Body of pancreas (tissue), 4 donors: ENCODE results near the gene PTPRM. TPM values are rescaled to one million over a fixed set of nuclear protein-coding genes. Genes with fewer than 3 reads are reported as not detected.

Experiments
- ATAC-seq: fragments of 150-250 bp; one replicate; pipeline ENCODE4 v1.9.1; 2016
- DNase-seq, 4 donors: peaks; one replicate each; pipeline ENCODE4 v3.0.0-alpha.2; 2019
- H3K27ac ChIP-seq, 4 donors: fragments of 200-600 bp; sonication (generic); 1 replicate in 3 of 4; 2 replicates in 1 of 4; pipeline versions ENCODE4 v1.5.1 to v1.6.1; 2016 to 2019; ENCODE audit warnings: mild to moderate bottlenecking in 1 of 4, mixed read lengths in 1 of 4, moderate library complexity in 1 of 4
- H3K27me3 ChIP-seq, 2 donors: fragments of 200-600 bp; sonication (generic); one replicate each; pipeline ENCODE4 v1.6.0; 2016; ENCODE audit warnings: mild to moderate bottlenecking in 1 of 2
- H3K36me3 ChIP-seq, 2 donors: fragments of 200-600 bp; sonication (generic); replicated peaks in 1 of 2; 2 replicates each; pipeline ENCODE4 v1.5.1; 2016; ENCODE audit warnings: low read depth in 2 of 2; ENCODE audit not compliant: insufficient read depth in 1 of 2
- H3K4me1 ChIP-seq: fragments of 200-600 bp; sonication (generic); one replicate; pipeline ENCODE4 v1.6.0; 2016
- H3K4me3 ChIP-seq, 2 donors: fragments of 200-600 bp; sonication (generic); 1 replicate in 1 of 2; 2 replicates in 1 of 2; pipeline ENCODE4 v1.5.1; 2016 to 2019
- H3K9me3 ChIP-seq, 3 donors: fragments of 200-600 bp; sonication (generic); 1 replicate in 2 of 3; 2 replicates in 1 of 3; pipeline ENCODE4 v1.5.1; 2016
- CTCF ChIP-seq, 7 experiments: fragments of 450-650 bp in 4 of 7; fragments of 200-600 bp in 3 of 7; sonication (generic) in 3 of 7; IDR thresholded peaks; one replicate each; pipeline ENCODE4 v1.5.1; 2016 to 2019; ENCODE audit warnings: antibody characterized with exemption in 7 of 7
- POLR2A ChIP-seq, 3 donors: fragments of 450-650 bp; IDR thresholded peaks; one replicate each; pipeline ENCODE4 v1.6.1; 2016; ENCODE audit warnings: antibody characterized with exemption in 3 of 3, mild to moderate bottlenecking in 2 of 3
- WGBS, 2 donors: methylation state at CpG; one replicate each; pipeline ENCODE4 v1.1.5; 2017; 5-methylcytosine and 5-hydroxymethylcytosine counted together
- intact Hi-C: fragments of 100-400 bp; cut with DNase I; formaldehyde crosslinking; loops from one replicate; pipeline ENCODE4 v1.15.1; 2023
- total RNA-seq, 2 donors: library from RNA; depleted of rRNA; stranded (reverse); fragments of >200 nt; gene quantifications; one replicate each; pipeline ENCODE4 v1.1.0, GENCODE V29; 2016

PTPRM gene
- total RNA-seq, 2 donors from 2014 or later: 38.2 to 48.0 TPM

GRCh38 chr18:8354304-8354703 lies 787.2 kb downstream of the PTPRM start:
- H3K9me3 ChIP-seq: no peaks in the 10 kb centered on the region
- no peaks in the 10 kb centered on the region for H3K27me3 ChIP-seq
- ATAC-seq (no peak), DNase-seq (no peak)
- TF ChIP-seq CTCF (IDR thresholded peaks at IDR 0.05): no peak
- TF ChIP-seq POLR2A (IDR thresholded peaks at IDR 0.05): no peak
- 86 to 90% methylated on average over 5 of the region's 5 CpGs for WGBS, 2 donors
- intact Hi-C loops: no loop called here
- no peak overlapping the region for H3K27ac ChIP-seq
- H3K4me3 ChIP-seq: no peak overlapping the region
- H3K36me3 ChIP-seq: no peaks in the 10 kb centered on the region
- H3K4me1 ChIP-seq: no peaks in the 10 kb centered on the region

GRCh38 chr18:8356001-8356400 lies 788.9 kb downstream of the PTPRM start:
- Histone ChIP-seq H3K27ac (no peak overlapping the region), H3K4me3 (no peak overlapping the region), H3K27me3 (no peaks in the 10 kb centered on the region), H3K36me3 (no peaks in the 10 kb centered on the region), H3K4me1 (no peaks in the 10 kb centered on the region), H3K9me3 (no peaks in the 10 kb centered on the region)
- 78 to 82% methylated on average over 3 of the region's 3 CpGs for WGBS, 2 donors
- TF ChIP-seq POLR2A (IDR thresholded peaks at IDR 0.05) (no peak), CTCF (IDR thresholded peaks at IDR 0.05) (no peak)
- DNase-seq (no peak), ATAC-seq (no peak)
- intact Hi-C loops: no loop called here

GRCh38 chr18:8357320-8357719 lies 790.2 kb downstream of the PTPRM start:
- H3K27me3 ChIP-seq: no peaks in the 10 kb centered on the region
- DNase-seq (no peak), ATAC-seq (no peak)
- no peaks in the 10 kb centered on the region for H3K4me1 ChIP-seq
- WGBS, 2 donors: 88 to 91% methylated on average over 10 of the region's 10 CpGs
- no peak for TF ChIP-seq CTCF (IDR thresholded peaks at IDR 0.05)
- no peak for TF ChIP-seq POLR2A (IDR thresholded peaks at IDR 0.05)
- no peaks in the 10 kb centered on the region for H3K36me3 ChIP-seq
- no peaks in the 10 kb centered on the region for H3K9me3 ChIP-seq
- no peak overlapping the region for H3K4me3 ChIP-seq
- intact Hi-C loops: no loop called here
- no peak overlapping the region for H3K27ac ChIP-seq

- Histone ChIP-seq H3K4me1 (no peaks in the 10 kb centered on the region), H3K27me3 (no peaks in the 10 kb centered on the region), H3K27ac (no peak overlapping the region), H3K36me3 (no peaks in the 10 kb centered on the region), H3K4me3 (no peak overlapping the region), H3K9me3 (no peaks in the 10 kb centered on the region)
- TF ChIP-seq POLR2A (IDR thresholded peaks at IDR 0.05) (no peak), CTCF (IDR thresholded peaks at IDR 0.05) (no peak)
- ATAC-seq: no peak
- no peak for DNase-seq
- intact Hi-C loops: no loop called here
- WGBS, 2 donors: 84 to 85% methylated on average over 6 of the region's 6 CpGs
Observed at GRCh38 chr18:8358033-8358765, 791.1 kb downstream of the PTPRM start.

- 91 to 92% methylated on average over 6 of the region's 6 CpGs for WGBS, 2 donors
- H3K27ac ChIP-seq: no peak overlapping the region
- H3K36me3 ChIP-seq: no peaks in the 10 kb centered on the region
- no peaks in the 10 kb centered on the region for H3K4me1 ChIP-seq
- DNase-seq (no peak), ATAC-seq (no peak)
- intact Hi-C loops: no loop called here
- no peak overlapping the region for H3K4me3 ChIP-seq
- H3K9me3 ChIP-seq: no peaks in the 10 kb centered on the region
- TF ChIP-seq POLR2A (IDR thresholded peaks at IDR 0.05) (no peak), CTCF (IDR thresholded peaks at IDR 0.05) (peak in 1 of 7 experiments; percentile 11)
- H3K27me3 ChIP-seq: no peaks in the 10 kb centered on the region
Observed at GRCh38 chr18:8359076-8359475, 792.0 kb downstream of the PTPRM start.
